GM23248 (cell line): ENCODE measurements around the gene FOXS1.

Experiments used
- EZH2 ChIP-seq: fragments of 200-600 bp; sonication (generic); IDR thresholded peaks from 2 replicates; pipeline ENCODE4 v1.6.1; 2018; ENCODE audit warnings: antibody characterized with exemption, mild to moderate bottlenecking; ENCODE audit not compliant: insufficient read depth, poor library complexity, severe bottlenecking
- EZH2phosphoT487 ChIP-seq: fragments of 200-600 bp; sonication (generic); IDR thresholded peaks from 2 replicates; pipeline ENCODE4 v1.6.1; 2018; ENCODE audit warnings: antibody characterized with exemption, moderate library complexity, mild to moderate bottlenecking, low read depth; ENCODE audit not compliant: insufficient read depth

DNA sequence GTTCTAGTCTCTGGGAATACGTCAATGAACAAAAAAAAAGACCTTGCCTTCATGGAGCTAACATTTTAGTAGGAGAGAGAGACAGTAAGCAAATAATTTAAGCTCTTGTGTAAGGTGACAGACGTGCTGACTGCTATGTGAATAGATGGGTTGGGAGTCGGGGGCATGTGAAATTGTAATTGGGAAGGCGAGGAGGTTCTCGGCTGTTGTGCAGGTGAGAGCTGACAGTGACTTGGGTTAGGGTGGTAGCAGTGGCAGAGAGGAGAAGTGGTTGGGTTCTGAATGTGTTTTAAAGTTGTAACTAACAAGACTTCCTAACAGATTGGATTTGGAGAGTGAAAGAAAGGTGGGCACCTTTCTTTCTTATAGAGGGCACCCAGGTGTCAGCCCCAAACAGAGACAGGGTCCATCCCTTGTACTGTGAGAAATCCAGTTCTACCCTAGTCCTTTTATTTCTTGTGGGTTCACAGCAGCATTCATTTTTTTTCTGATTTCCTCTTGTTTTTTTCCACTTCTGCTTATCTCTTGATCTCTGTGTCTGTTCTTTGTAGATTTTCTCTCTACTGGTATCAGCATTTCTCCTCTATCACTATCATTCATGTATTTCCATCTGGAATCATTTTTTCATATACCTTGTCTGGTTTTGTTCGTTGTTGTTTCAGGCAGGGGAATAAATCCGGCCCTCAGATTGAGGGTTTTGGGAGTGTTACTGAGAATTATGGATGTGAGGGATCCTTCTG, 41.7 kb downstream of the FOXS1 start:
- no peak for TF ChIP-seq EZH2
- no peak for TF ChIP-seq EZH2phosphoT487
